Neural cell (in vitro differentiated cells): ENCODE results near the gene SERPINB1. TPM values are rescaled to one million over a fixed set of nuclear protein-coding genes. Genes with fewer than 3 reads are reported as not detected.

Experiments
- H2AFZ ChIP-seq: fragments of 200-600, 300-800 bp; sonication (generic), shearing (Covaris generic); 2 replicates; pipeline ENCODE4 v1.6.0; 2014; ENCODE audit warnings: low read depth, mild to moderate bottlenecking, antibody characterized with exemption, low read length, moderate library complexity
- H3F3A ChIP-seq: fragments of 200-600 bp; shearing (Covaris generic); 2 replicates; pipeline ENCODE4 v1.6.1; 2016; ENCODE audit warnings: mild to moderate bottlenecking, moderate library complexity, mixed read lengths, antibody characterized with exemption, low read length; ENCODE audit not compliant: insufficient read depth, poor library complexity, severe bottlenecking
- H3K27ac ChIP-seq: fragments of 200-600, 300-800 bp; sonication (generic), shearing (Covaris generic); 2 replicates; pipeline ENCODE4 v1.5.1; 2014; ENCODE audit warnings: mild to moderate bottlenecking, low read length, moderate library complexity
- H3K27me3 ChIP-seq: fragments of 300-800, 200-600 bp; sonication (generic), shearing (Covaris generic); 2 replicates; pipeline ENCODE4 v1.6.0; 2014; ENCODE audit warnings: mild to moderate bottlenecking, low read depth, low read length, moderate library complexity; ENCODE audit not compliant: insufficient read depth
- H3K36me3 ChIP-seq: fragments of 300-800, 200-600 bp; sonication (generic), shearing (Covaris generic); 2 replicates; pipeline ENCODE4 v1.5.1; 2014; ENCODE audit warnings: mild to moderate bottlenecking, antibody characterized with exemption, low read length, moderate library complexity; ENCODE audit not compliant: insufficient read depth
- H3K4me2 ChIP-seq: fragments of 300-800, 200-600 bp; sonication (generic), shearing (Covaris generic); 2 replicates; pipeline ENCODE4 v1.6.0; 2014; ENCODE audit warnings: mild to moderate bottlenecking, low read length
- H3K4me3 ChIP-seq: fragments of 300-800, 200-600 bp; sonication (generic), shearing (Covaris generic); 2 replicates; pipeline ENCODE4 v1.5.1; 2014; ENCODE audit warnings: mild to moderate bottlenecking, low read length, moderate library complexity
- H3K79me2 ChIP-seq: fragments of 200-600 bp; shearing (Covaris generic); replicated peaks from 2 replicates; pipeline ENCODE4 v1.6.0; 2014; ENCODE audit warnings: mild to moderate bottlenecking, low read length, moderate library complexity; ENCODE audit not compliant: insufficient read depth
- H3K9ac ChIP-seq: fragments of 300-800, 200-600 bp; sonication (generic), shearing (Covaris generic); 2 replicates; pipeline ENCODE4 v1.6.1; 2016; ENCODE audit warnings: mild to moderate bottlenecking, low read length, mixed read lengths
- H3K9me2 ChIP-seq: fragments of 200-600 bp; shearing (Covaris generic); 2 replicates; pipeline ENCODE4 v1.6.1; 2016; ENCODE audit warnings: mild to moderate bottlenecking, low read length, mixed read lengths; ENCODE audit not compliant: insufficient read depth
- H3K9me3 ChIP-seq: fragments of 200-600, 300-800 bp; sonication (generic), shearing (Covaris generic); 2 replicates; pipeline ENCODE4 v1.6.1; 2016; ENCODE audit warnings: mild to moderate bottlenecking, mixed run types, low read length, moderate library complexity, mixed read lengths
- H4K20me1 ChIP-seq: fragments of 200-600 bp; shearing (Covaris generic); 2 replicates; pipeline ENCODE4 v1.6.1; 2016; ENCODE audit warnings: mild to moderate bottlenecking, mixed run types; ENCODE audit not compliant: insufficient read depth
- CTCF ChIP-seq: fragments of 450-650 bp; IDR thresholded peaks from 2 replicates; pipeline ENCODE4 v1.5.1; 2014; ENCODE audit warnings: antibody characterized with exemption, mild to moderate bottlenecking, moderate library complexity; ENCODE audit not compliant: poor library complexity, severe bottlenecking
- EP300 ChIP-seq: fragments of 450-650 bp; conservative IDR thresholded peaks from 2 replicates; pipeline ENCODE4 v1.6.1; 2014; ENCODE audit warnings: antibody characterized with exemption, mild to moderate bottlenecking, moderate library complexity; ENCODE audit not compliant: poor library complexity, severe bottlenecking
- EZH2 ChIP-seq: fragments of 200-600, 300-800 bp; shearing (Covaris generic), sonication (generic); IDR thresholded peaks from 2 replicates; pipeline ENCODE4 v1.6.1; 2014; ENCODE audit warnings: antibody characterized with exemption, low read length, borderline replicate concordance, mild to moderate bottlenecking; ENCODE audit not compliant: insufficient read depth, poor library complexity, severe bottlenecking
- MXI1 ChIP-seq: fragments of 450-650 bp; conservative IDR thresholded peaks from 2 replicates; pipeline ENCODE4 v1.6.1; 2014; ENCODE audit warnings: antibody characterized with exemption, mild to moderate bottlenecking; ENCODE audit not compliant: poor library complexity, severe bottlenecking
- POLR2AphosphoS5 ChIP-seq: IDR thresholded peaks from 2 replicates; pipeline ENCODE4 v1.6.1; 2012
- RAD21 ChIP-seq: fragments of 450-650 bp; conservative IDR thresholded peaks from 2 replicates; pipeline ENCODE4 v1.6.1; 2014; ENCODE audit warnings: antibody characterized with exemption, mild to moderate bottlenecking, moderate library complexity
- REST ChIP-seq: IDR thresholded peaks from 2 replicates; pipeline ENCODE4 v1.6.1; 2012; ENCODE audit warnings: borderline replicate concordance
- TAF1 ChIP-seq: IDR thresholded peaks from 2 replicates; pipeline ENCODE4 v1.6.1; 2012; ENCODE audit warnings: low read depth
- polyA plus RNA-seq: library from polyadenylated mRNA; depleted of rRNA; stranded (reverse); fragments of >200 nt; gene quantifications from 2 replicates; pipeline ENCODE4 v1.2.3, GENCODE V29; 2014
- small RNA-seq, 3 experiments: library from RNA; depleted of rRNA; stranded (forward); fragments of <200 nt; gene quantifications; one replicate each; pipeline ENCODE3, GENCODE V24; 2012

SERPINB1 gene
- polyA plus RNA-seq, 1 donor from 2014 or later, result not detected

- no peak overlapping the region for H3K4me2 ChIP-seq
- H3K36me3 ChIP-seq, result peaks cover 5% of the 10 kb centered on the region
- H3K27ac ChIP-seq, result no peak overlapping the region
- no peaks in the 10 kb centered on the region for H3F3A ChIP-seq
- no peak for TF ChIP-seq MXI1
- no peak for TF ChIP-seq POLR2AphosphoS5
- TF ChIP-seq REST, result no peak
- no peak for TF ChIP-seq EZH2
- TF ChIP-seq RAD21, result no peak
- TF ChIP-seq CTCF, result no peak
- TF ChIP-seq EP300, result no peak
- no peak for TF ChIP-seq TAF1
- H3K9me3 ChIP-seq, result no peaks in the 10 kb centered on the region
- H3K79me2 ChIP-seq, result peaks cover 6% of the 10 kb centered on the region
- no peak overlapping the region for H2AFZ ChIP-seq
- H4K20me1 ChIP-seq, result no peaks in the 10 kb centered on the region
- no peak overlapping the region for H3K4me3 ChIP-seq
- no peaks in the 10 kb centered on the region for H3K9me2 ChIP-seq
- H3K9ac ChIP-seq, result no peak overlapping the region
- no peaks in the 10 kb centered on the region for H3K27me3 ChIP-seq
These were observed 59.3 kb downstream of the SERPINB1 start for GRCh38 chr6:2782356-2782708.

Small RNA genes within 50 kb of the gene (small RNA-seq; reads per million reads assigned to genes)
- 0 reads per million in 3 experiments for gene MIR4645

Other genes with a start within 250 kb of the SERPINB1 start
- 1.2 and 1.3 TPM in 2 replicates for gene MYLK4, start 90.9 kb downstream of the SERPINB1 start, polyA plus RNA-seq
- 93.7 and 106 TPM in 2 replicates for gene WRNIP1, start 76.5 kb downstream of the SERPINB1 start, polyA plus RNA-seq
- gene SERPINB9, start 61.4 kb upstream of the SERPINB1 start, polyA plus RNA-seq, result 0.46 and 0.74 TPM in 2 replicates
- 1.9 and 2.3 TPM in 2 replicates for gene SERPINB6, start 129.7 kb upstream of the SERPINB1 start, polyA plus RNA-seq
- 33.2 and 47.7 TPM in 2 replicates for gene NQO2, start 158.0 kb upstream of the SERPINB1 start, polyA plus RNA-seq
- 8.5 and 10.4 TPM in 2 replicates for gene RIPK1, start 226.6 kb upstream of the SERPINB1 start, polyA plus RNA-seq